HG02885 (cell line): Measurements from ENCODE around the gene RAB22A.

Experiments
- ATAC-seq: cut with Tn5 transposase; IDR thresholded peaks from one replicate; pipeline ENCODE4 v1.9.1; 2021; ENCODE audit warnings: mild to moderate bottlenecking; ENCODE audit not compliant: unreplicated experiment, poor library complexity

The RAB22A gene, protein sequence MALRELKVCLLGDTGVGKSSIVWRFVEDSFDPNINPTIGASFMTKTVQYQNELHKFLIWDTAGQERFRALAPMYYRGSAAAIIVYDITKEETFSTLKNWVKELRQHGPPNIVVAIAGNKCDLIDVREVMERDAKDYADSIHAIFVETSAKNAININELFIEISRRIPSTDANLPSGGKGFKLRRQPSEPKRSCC

DNA sequence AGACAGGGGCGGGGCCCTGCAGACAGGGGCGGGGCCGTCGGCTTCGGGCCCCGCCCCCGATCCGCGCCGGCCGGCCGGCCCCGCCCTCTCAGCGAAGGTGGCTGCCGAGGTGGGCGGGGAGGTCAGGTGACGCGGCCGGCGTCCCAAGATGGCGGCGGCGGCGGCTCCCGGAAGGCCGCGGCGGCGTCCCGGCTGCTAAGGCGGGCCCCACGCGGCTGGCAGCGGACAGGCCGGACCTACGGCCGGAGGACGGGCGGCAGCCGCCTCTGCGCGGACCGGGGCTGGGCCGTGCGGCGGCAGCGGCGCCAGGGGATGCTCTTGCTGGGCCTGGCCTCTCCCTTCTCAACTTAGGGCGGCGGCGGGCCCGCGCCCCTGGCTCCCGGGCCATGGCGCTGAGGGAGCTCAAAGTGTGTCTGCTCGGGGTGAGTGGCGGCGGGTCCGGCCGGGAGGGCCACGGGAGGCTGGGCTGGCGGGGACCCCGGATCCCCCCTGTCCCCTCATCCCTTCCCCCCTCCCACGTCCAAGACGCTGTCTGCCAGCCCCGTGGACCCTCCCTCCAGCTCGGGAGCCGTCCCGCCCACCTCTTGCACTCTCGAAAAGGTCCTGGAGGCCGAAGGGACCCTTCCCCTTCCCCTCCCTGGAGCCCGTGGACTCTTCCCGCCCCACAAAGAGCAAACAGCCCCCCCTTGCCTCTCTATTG lies at the start of gene RAB22A:
Gene RAB22A (plus strand): TSS at position 125 of the 700 bp plus-strand sequence. CDS start 262 bp downstream, at position 387.
- peak; percentile 83 for ATAC-seq

DNA sequence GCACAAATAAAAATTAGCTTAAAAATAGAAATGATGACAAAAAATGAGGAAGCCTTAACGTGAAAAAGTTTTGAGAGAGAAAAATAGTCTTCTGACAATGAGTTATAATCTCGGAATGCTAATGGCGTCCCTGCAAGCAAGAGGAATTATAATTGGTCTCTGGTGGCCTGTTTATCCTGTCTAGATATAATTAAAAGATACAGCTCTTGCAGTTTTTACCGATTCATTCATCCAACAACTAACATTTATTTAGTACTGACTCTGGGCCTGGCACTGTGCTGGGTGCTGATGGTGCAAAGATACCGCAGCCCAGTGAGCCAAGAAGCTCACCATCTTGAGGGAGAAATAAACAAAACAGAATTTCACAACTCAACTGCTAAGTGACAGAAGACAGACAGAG lies 49.5 kb upstream of the RAB22A start:
- ATAC-seq: no peak

DNA sequence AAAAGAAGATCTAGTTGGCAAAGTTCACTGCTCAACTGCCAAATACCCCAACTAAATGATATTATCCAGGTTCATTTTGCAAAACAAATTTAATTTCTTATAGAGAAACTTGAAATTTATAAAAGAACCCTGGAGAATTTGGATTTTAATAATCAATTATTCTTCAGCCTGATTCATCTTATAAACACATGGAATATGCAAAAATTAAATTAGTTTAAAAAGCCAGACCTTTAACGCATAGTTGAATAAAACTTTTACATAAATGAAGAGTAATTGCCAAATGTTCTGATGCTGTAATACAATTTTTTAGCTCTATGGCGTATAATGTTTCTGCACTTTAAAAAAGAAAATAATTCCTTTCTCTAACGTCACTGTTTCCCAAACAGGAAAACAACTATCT lies 47.9 kb upstream of the RAB22A start:
- ATAC-seq: no peak

- no peak for ATAC-seq
Observed at GRCh38 chr20:58264271-58264670, 45.2 kb upstream of the RAB22A start.

DNA sequence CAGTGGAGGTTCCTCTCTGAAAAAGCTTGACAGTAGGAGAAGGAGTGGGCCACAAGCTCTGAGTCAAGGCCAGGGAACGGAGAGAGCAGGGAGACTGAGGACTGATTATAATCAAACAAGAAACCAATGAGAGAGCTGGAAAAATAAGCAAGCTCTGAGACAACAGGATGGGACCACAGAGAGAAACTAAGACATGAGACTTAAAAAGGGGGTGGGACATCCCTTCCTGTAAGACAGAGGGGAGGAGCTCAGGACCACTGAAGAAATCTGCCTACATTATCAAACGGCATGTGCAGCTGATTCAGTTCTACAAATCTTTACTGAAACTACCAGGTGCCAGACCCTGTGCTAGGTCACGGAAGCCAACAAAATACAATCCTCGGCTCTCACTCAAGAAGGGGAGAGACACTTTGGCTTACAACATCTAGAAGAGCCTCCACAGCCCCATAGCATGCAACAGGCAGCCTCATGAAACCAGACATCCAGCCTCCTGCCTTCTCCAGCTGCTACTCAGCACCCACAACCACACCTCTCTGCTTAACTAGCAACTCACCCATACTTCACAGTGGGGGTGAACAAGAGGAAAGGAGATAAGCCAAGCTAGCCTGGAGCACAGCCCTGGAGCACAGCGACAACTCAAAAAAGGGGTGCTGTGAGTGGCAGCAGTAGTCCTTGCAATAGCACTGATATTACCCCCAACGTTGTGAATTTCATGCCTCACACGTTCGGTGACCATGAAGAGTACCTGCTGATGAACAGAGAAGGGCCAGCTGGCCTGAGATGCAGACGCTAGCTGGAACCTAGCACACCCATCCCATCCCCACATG lies 41.9 kb upstream of the RAB22A start:
- no peak for ATAC-seq

DNA sequence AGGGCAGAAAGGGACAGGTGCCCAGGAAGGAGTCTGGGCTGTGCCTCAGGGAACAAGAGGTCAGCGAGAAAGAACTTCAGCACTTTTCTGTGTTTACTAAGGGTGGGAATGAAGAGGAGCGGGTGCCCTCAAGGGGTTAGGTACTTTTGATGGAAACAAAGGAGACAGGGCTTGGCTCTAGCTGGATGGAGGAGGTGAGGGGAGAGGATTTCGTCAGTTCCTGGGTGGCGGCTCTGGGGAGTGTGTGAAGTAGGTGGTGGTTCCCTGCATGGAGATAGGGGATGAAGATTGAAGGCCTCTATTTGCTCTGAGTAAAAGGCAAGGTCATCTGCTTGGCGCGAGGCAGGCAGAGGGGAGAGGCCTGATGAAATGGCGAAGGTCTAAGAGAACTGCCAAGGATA lies 41.1 kb upstream of the RAB22A start:
- no peak for ATAC-seq

DNA sequence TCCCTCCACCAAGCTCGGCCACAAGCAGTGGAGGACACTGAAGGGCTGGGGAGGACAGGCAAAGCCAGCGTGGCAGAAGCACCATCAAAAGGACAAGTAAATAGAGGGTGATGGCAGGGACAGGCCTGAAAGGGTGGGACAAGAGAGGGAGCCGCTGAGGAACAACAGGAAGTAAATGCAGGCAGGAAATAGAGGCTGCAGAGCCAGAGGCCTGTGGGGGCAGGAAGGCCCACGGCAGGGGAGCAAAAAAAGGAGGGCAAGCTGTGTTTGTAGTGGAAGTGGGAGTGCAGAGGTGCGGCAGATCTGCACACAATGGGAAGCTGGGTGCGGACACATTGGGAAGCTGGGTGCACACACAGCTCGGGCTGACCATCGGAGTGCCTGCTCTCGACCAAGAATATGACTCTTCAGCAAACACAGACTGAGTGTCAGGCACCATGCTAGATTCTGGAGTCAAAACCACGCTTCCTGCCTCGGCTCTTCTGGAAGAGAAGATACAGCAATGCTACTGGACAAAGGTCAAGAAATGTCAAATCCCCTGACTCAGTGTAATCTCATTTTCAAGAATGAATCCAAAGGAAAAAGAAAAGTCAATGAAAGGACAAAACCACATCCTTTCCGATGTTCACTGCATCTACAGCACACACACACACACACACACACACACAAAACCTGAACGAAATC lies 40.4 kb upstream of the RAB22A start:
- ATAC-seq: no peak

DNA sequence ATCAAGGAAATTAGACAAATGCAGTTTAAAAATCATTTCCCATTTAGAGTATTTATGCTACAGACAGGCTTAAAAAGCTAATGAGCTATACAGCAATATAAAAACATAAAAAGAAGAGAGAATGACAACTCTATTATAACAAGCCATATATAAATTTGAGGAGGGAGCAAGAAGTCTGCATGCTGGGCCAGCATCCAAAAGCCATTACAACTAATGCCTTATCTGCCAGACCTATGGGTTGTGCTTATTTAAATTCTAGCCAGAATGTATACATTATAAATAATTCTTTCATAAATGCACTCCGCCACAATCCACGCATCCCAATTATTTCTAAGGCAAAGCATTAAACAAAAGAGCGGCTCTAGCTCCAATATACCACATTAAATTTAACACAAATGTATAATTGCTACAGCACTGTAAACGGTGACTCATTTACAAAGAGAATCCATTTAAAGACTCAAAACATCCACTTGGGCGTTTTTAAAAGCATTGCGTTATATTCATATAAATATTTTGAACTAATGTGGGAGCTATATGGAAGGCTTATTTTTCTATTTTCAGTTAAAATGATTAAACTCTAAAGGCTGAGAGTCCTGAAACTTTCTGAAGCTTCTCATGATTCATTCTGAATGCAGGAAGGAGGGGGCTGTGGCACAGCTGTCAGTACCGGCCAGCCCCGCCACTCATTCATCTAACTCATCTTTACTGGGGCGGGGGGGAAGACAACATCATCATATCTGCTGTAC lies 37.7 kb upstream of the RAB22A start:
- no peak for ATAC-seq

DNA sequence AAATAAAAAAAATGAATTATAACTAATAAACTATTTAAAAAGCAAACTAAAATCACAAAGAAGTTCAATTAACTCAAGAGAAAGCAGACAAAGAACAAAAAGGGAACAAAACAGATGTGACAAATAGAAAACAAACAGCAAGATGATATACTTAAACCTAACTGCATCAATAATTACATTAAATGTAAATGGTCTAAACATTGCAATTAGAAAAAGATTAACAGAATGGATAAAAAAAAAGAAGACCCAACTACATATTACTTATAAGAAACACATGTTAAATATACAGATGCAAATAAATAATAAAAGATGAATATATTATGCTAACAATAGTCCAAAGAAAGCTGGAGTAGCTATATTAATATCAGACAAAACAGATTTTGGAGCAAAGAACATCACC lies 35.1 kb upstream of the RAB22A start:
- ATAC-seq: no peak

DNA sequence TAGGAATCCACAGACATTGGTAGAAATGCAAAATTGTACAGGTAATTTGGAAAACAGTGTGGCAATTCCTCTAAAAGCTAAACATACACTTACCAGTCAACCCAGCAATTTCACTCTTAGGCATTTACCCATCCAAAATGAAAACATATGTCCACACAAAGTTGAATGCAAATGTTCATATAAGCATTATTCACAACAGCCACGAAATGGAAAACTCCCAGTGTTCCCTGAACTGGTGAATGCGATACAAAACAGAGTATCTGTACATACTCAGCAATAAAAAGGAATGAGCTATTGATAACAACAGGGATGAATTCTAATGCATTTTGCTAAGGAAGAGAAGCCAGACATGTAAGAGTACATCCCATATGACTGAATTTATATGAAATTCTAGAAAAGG lies 32.4 kb upstream of the RAB22A start:
- ATAC-seq: no peak

GRCh38 chr20:58277578-58278472 lies 31.7 kb upstream of the RAB22A start:
- no peak for ATAC-seq

DNA sequence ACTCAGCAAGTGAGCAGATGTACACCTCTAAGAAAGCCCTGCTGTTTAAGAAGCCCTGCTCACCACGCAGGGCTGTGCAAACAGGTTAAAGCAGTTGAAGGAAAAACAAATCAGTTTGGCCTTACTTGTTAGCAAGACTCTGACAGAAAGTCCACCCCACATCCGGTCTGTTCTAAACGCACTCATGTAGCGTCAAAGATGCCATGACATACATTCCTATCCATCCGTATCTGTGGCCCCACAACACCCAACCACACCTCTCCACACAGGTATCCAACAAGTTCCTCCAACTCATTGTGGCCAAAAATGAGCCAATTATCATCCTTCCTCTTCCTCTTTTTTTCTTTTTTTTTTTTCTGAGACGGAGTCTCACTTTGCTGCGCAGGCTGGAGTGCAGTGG lies 22.8 kb upstream of the RAB22A start:
- ATAC-seq: no peak

DNA sequence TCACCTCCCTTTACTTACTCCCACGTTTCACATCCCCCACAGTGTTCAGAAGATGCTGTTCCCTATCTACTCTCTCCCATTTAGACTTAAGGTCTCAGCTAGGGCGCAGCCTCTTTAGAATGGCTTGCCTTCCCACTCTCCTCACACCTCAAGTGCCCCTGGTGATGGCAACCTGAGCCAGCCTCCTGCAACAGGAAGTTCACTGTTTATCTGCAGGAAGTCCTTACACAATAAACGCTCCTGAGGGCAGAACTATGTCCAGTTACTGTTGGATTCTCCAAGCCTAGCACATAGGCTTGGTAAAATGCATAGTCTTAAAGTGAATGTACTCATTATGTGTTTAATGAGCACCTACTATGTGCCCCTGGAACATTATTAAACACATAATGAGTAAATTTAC lies 21.9 kb upstream of the RAB22A start:
- no peak for ATAC-seq

GRCh38 chr20:58289143-58289542 lies 20.4 kb upstream of the RAB22A start:
- ATAC-seq: no peak

DNA sequence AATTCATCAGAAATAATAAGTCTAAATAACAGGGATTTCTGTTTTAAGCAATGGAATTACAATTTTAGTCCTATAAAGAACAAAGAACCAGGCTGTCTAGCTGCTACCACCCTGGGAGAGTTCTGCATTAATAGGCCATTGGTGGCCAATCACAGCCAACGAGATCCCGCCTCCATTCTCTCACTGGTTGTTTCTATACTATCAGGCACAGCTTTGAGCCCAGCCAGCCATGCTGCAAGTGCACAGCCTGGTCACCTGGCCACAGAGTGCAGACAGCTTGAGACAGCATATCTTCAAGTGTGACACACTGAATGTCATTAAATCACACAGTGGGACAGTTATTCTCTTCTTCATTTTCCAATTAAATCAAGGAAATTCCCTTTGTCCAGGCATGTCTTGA lies 16.1 kb upstream of the RAB22A start:
- no peak for ATAC-seq

DNA sequence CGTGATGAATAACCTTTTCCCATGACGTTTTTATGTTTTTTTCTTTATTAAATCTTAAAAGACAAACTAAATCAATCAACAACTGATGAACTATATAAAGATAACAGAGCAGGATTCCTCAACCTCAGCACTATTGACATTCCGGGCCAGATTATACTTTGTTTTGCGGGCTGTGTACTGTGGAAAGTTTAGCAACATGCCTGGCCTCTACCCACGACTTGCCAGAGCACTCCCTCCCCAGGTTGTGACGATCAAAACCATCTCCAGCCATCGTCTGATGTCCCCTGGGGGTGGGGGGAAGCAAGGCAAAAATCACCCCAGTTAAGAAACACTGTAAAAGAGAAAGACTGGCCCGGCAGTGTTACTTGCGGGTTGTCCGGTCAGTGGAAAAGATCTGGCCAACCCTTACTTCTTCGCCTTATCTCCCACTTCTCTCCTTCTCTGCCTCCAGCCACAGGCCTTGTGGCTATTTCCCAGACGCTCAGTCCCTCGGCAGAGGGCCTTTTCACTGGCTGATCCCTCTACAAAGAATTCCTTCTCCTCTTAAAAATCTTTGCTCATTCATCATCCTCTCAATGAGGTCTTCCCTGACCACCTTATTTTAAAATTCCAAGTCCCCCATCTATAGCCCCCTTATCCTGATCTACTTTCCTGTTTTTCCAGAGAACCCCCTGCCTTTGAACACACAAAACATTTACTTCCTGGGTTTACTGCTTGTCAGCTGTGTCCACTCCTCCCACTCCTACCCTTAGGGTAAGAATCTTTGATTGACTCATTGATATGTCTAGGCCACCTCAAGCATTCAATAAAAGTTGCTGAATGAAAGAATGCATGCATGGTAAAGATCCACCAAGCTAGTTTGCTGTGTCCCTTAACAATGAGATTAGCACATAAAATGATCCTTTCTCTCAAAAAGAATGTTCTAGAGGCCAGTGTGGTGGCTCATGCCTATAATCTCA lies 14.7 kb upstream of the RAB22A start:
- ATAC-seq: no peak

DNA sequence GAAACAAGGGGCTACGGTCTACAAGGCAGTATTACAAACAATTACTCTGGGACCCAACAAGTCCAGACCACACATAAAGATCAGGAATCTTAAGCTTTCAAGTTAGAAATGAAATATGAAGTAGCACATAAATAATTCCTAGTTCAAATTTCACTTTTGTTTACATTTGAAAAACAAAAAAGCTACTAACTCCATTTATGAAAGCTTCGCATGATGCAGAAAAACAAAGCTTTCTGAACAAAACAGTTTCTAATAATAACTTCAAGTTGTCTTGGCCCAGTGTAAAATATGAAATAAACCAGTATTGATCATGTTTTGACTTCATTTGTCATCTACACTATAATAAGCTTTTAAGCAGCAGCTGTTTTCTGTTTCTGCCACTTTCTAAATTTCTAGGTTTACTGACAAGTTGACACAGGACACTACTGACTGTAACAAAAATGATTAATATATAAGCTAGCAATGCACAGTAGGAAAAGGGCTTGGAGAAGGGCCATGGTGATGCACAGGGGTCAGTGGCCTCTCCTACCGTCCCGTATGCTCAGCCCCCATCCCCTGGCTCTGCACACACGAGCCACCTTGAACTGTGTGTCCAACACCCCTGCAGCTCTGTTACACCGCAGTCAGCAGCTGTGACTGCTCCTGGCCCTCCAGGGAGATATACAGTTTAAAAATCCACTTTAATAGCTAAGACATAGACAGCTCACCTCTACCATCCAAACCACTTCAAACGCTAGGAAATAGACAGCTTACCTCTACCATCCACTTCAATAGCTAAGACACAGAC lies 13.3 kb upstream of the RAB22A start:
- no peak for ATAC-seq
